Esophagus squamous epithelium (tissue), 4 donors: ENCODE results near the gene STX5.

Experiments used
- CTCF ChIP-seq, 6 experiments: fragments of 450-650 bp in 4 of 6; fragments of 200-600 bp in 2 of 6; sonication (generic) in 2 of 6; IDR thresholded peaks; one replicate each; pipeline ENCODE4 v1.5.1; 2016 to 2019; ENCODE audit warnings: antibody characterized with exemption in 6 of 6, mild to moderate bottlenecking in 4 of 6, moderate library complexity in 4 of 6
- POLR2A ChIP-seq, 4 donors: fragments of 450-650 bp; IDR thresholded peaks; one replicate each; pipeline ENCODE4 v1.6.1; 2017; ENCODE audit warnings: antibody characterized with exemption in 4 of 4, mild to moderate bottlenecking in 4 of 4, moderate library complexity in 3 of 4

- TF ChIP-seq CTCF (IDR thresholded peaks at IDR 0.05) (peak in 1 of 6 experiments; percentile 2), POLR2A (IDR thresholded peaks at IDR 0.05) (peak in 3 of 4 donors; percentile 59 to 92 (median 87))
Measured at GRCh38 chr11:62831520-62832335, at the start of gene STX5.
